ENCODE measurements around the gene PRDM9.

PRDM9 gene

GRCh38 chr5:23507278-23507685 lies at the start of gene PRDM9:
TSS of gene PRDM9 (plus strand) at chr5:23507609. CDS start at chr5:23509034, 1,425 bp downstream.
- no peaks in the 10 kb centered on the region for H3K36me3 ChIP-seq
- H3K4me3 ChIP-seq (ENCODE audit: low read depth in 1 of 2, low read length in 1 of 2), result no peak within 1 kb of the TSS
- no peak within 1 kb of the TSS for H3K27ac ChIP-seq
- no peak for TF ChIP-seq CTCF (IDR thresholded peaks at IDR 0.05)
- H3K9me3 ChIP-seq, result no peaks in the 10 kb centered on the region
- no peaks in the 10 kb centered on the region for H3K4me1 ChIP-seq (ENCODE audit: control insufficient read depth in 1 of 2, insufficient read depth in 1 of 2, low read depth in 1 of 2, low read length in 1 of 2)
- H3K27me3 ChIP-seq, result no peaks in the 10 kb centered on the region

- no peaks in the 10 kb centered on the region for H3K4me1 ChIP-seq (ENCODE audit: control insufficient read depth in 1 of 2, insufficient read depth in 1 of 2, low read depth in 1 of 2, low read length in 1 of 2)
- H3K9me3 ChIP-seq, result no peaks in the 10 kb centered on the region
- H3K27ac ChIP-seq, result no peak overlapping the region
- H3K27me3 ChIP-seq, result no peaks in the 10 kb centered on the region
- no peak for TF ChIP-seq CTCF (IDR thresholded peaks at IDR 0.05)
- H3K36me3 ChIP-seq, result no peaks in the 10 kb centered on the region
- no peak overlapping the region for H3K4me3 ChIP-seq (ENCODE audit: low read depth in 1 of 2, low read length in 1 of 2)
These were observed 49.6 kb upstream of the PRDM9 start for GRCh38 chr5:23457780-23458179.

GRCh38 chr5:23459214-23459613 lies 48.2 kb upstream of the PRDM9 start:
- Histone ChIP-seq H3K4me3 (ENCODE audit: low read depth in 1 of 2, low read length in 1 of 2) (no peak overlapping the region), H3K36me3 (no peaks in the 10 kb centered on the region), H3K9me3 (no peaks in the 10 kb centered on the region), H3K4me1 (ENCODE audit: control insufficient read depth in 1 of 2, insufficient read depth in 1 of 2, low read depth in 1 of 2, low read length in 1 of 2) (no peaks in the 10 kb centered on the region), H3K27ac (no peak overlapping the region), H3K27me3 (no peaks in the 10 kb centered on the region)
- no peak for TF ChIP-seq CTCF (IDR thresholded peaks at IDR 0.05)

GRCh38 chr5:23461576-23461975 lies 45.8 kb upstream of the PRDM9 start:
- no peaks in the 10 kb centered on the region for H3K4me1 ChIP-seq (ENCODE audit: control insufficient read depth in 1 of 2, insufficient read depth in 1 of 2, low read depth in 1 of 2, low read length in 1 of 2)
- H3K4me3 ChIP-seq (ENCODE audit: low read depth in 1 of 2, low read length in 1 of 2), result no peak overlapping the region
- no peak overlapping the region for H3K27ac ChIP-seq
- TF ChIP-seq CTCF (IDR thresholded peaks at IDR 0.05), result no peak
- no peaks in the 10 kb centered on the region for H3K36me3 ChIP-seq
- H3K27me3 ChIP-seq, result no peaks in the 10 kb centered on the region
- H3K9me3 ChIP-seq, result no peaks in the 10 kb centered on the region

GRCh38 chr5:23466401-23466912 lies 41.0 kb upstream of the PRDM9 start:
- Histone ChIP-seq H3K27me3 (no peaks in the 10 kb centered on the region), H3K4me1 (ENCODE audit: control insufficient read depth in 1 of 2, insufficient read depth in 1 of 2, low read depth in 1 of 2, low read length in 1 of 2) (no peaks in the 10 kb centered on the region), H3K9me3 (no peaks in the 10 kb centered on the region), H3K27ac (no peak overlapping the region), H3K4me3 (ENCODE audit: low read depth in 1 of 2, low read length in 1 of 2) (no peak overlapping the region), H3K36me3 (no peaks in the 10 kb centered on the region)
- no peak for TF ChIP-seq CTCF (IDR thresholded peaks at IDR 0.05)

GRCh38 chr5:23468658-23469057 lies 38.8 kb upstream of the PRDM9 start:
- H3K4me1 ChIP-seq (ENCODE audit: control insufficient read depth in 1 of 2, insufficient read depth in 1 of 2, low read depth in 1 of 2, low read length in 1 of 2), result no peaks in the 10 kb centered on the region
- no peaks in the 10 kb centered on the region for H3K27me3 ChIP-seq
- no peak for TF ChIP-seq CTCF (IDR thresholded peaks at IDR 0.05)
- no peaks in the 10 kb centered on the region for H3K9me3 ChIP-seq
- H3K27ac ChIP-seq, result no peak overlapping the region
- no peak overlapping the region for H3K4me3 ChIP-seq (ENCODE audit: low read depth in 1 of 2, low read length in 1 of 2)
- no peaks in the 10 kb centered on the region for H3K36me3 ChIP-seq
